ENCODE data around the gene GRIK5.

GRIK5 gene

GRCh38 chr19:41958367-41959055 is 111.5 kb downstream of the GRIK5 start:
- in situ Hi-C loops (cut with HindIII; ENCODE audit: low sequenced_read_pairs), result loop anchor here (10.0 kb wide), 1 partner anchor 104 kb away; no protein-coding TSS in a partner anchor

DNA sequence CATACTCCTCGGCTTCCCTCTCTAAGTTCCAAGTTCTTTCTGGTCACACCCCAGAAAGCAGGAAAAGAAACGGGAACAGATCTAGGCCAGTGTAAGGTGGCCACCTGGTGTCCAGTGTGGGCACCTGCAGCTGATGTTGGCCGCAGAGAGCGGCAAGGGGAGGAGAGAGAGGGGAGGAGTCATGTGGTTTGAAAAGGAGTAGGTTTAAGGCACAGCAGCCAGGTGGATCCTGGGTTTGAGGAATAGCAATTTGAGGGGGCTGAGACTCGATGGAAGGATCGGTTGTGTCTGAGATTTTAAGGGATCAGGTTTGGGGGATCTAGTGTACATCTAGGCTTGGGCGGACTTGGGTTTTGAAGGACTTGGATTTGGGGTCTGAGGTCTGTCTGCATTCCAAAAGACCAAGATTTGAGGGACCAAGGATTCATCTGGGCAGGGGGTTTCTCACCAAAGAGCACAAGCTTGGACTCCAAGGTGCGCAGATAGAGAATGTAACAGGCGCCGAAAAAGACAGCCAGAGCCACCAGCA is 112.1 kb downstream of the GRIK5 start:
- in situ Hi-C loops (cut with HindIII; ENCODE audit: low sequenced_read_pairs), result loop anchor here (10.0 kb wide), 1 partner anchor 103 kb away; no protein-coding TSS in a partner anchor

DNA sequence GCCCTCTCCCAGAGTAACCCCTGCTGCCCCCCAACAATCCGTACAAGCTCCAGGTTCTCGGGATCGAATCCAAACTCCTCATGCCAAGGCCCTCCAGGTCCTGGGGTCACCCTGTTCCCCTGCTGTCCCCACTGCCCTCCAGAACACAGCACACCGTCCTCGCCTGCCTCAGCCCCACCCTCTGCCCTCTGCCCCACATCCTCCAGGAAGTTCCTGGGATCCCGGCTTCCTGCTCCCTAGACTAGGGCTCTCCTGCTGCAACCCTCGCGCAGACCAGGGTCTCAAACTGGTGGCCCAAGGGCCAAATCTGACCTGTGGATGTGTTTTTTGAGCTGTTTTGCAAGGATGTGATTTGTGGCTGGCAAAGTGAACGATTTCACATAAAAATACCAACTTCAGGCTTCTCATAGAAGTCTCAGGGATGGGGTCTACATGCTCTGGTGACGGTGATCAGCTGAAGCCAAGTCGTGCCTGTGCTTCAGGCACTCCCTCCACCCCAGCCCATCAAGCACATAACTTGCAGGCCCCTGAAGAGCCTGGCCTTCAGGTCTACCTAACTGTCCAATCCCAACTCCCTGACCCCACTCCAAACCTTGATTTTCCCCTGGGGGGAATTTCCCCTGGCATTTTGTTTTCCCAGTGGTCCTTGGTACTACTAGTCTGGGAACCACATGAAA is 112.7 kb downstream of the GRIK5 start:
- in situ Hi-C loops (cut with HindIII; ENCODE audit: low sequenced_read_pairs), result loop anchor here (10.0 kb wide), 1 partner anchor 102 kb away; no protein-coding TSS in a partner anchor

DNA sequence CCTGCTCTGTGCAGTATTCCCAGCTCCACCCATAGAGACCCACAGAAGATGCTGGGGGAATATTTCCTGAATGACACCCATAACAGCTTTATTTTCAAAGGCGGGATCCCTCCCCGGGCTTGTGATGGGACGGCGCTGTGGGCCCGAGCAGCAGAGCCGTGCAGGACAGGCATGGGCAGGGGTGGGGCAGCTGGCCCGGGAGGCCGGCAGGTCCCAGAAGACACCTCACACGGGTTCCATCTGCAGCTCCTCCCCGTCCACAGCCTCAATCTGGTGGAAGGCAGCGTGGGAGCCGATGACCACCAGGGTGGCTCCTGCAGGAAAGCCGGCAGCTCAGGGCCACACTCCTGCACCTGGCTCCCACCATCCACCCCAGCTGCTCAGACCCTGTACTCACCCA is 113.4 kb downstream of the GRIK5 start:
- in situ Hi-C loops (cut with HindIII; ENCODE audit: low sequenced_read_pairs), result loop anchor here (10.0 kb wide), 1 partner anchor 102 kb away; no protein-coding TSS in a partner anchor

DNA sequence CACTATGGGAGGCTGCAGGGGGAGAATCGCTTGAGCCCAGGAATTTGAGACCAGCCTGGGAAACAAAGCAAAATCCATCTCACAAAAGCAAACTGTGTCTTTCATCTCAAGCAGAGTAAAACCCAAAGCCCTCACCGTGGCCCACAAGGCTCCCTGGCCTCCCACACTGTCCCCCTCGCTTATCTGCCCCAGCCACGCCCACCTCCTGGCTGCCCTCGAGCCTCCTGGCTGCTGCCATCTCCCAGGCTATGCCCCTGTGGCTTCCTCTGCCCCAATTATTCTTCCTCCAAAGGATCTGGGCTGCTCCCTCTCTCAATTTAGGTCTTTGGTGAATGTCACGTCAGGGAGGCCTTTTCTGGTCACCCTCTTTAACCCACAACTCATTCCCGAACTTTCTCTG is 114.5 kb downstream of the GRIK5 start:
- in situ Hi-C loops (cut with HindIII; ENCODE audit: low sequenced_read_pairs), result loop anchor here (10.0 kb wide), 1 partner anchor 101 kb away; no protein-coding TSS in a partner anchor

DNA sequence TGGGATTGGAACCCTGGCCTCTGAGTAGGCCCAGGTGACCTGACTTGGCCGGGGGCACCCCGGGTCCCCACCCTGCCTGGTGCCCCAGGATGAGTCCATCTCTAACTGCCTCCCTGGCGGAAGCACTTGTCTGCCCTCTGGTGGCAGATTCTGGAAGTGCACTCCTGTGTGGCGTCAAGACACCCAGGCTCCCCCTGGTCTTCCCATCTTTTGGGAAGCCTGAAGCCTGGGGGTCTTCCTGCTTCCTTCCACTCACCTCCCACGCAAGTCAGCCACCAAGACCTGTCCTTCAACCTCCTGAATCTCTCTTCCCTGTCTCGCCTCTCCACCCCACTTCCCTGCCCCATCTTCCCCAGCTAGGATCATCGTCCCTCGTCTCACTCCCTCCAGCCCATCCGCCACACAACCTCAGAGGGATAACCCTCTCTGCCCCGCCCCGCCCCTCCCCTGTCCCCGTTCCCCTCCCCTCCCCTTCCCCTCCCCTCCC is 118.3 kb downstream of the GRIK5 start:
- in situ Hi-C loops (cut with HindIII; ENCODE audit: low sequenced_read_pairs), result loop anchor here (10.0 kb wide), 1 partner anchor 97 kb away; no protein-coding TSS in a partner anchor

All from DLD1 (cell line).